ENCODE results near the gene MACROD1.

DNA sequence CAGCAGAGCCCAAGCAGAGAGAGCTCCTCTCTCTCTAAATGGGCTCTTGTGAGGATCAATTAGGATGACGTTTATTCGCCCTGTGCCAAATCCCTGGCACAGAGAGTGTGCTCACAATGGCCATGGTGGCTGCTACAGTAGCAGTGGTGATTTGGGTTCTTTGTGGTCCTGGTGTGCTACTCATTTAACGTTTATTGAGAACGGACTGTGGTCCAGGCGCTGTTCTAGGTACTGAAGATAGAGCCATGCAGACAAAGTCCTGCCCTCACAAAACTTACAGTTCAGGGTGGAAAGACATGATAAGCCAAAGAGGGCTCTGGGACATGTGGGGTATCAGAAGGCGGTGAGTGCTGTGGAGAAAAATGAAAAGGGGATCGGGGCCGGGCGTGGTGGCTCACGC lies 174.4 kb downstream of the MACROD1 start:
- TF ChIP-seq, protein P1, sequence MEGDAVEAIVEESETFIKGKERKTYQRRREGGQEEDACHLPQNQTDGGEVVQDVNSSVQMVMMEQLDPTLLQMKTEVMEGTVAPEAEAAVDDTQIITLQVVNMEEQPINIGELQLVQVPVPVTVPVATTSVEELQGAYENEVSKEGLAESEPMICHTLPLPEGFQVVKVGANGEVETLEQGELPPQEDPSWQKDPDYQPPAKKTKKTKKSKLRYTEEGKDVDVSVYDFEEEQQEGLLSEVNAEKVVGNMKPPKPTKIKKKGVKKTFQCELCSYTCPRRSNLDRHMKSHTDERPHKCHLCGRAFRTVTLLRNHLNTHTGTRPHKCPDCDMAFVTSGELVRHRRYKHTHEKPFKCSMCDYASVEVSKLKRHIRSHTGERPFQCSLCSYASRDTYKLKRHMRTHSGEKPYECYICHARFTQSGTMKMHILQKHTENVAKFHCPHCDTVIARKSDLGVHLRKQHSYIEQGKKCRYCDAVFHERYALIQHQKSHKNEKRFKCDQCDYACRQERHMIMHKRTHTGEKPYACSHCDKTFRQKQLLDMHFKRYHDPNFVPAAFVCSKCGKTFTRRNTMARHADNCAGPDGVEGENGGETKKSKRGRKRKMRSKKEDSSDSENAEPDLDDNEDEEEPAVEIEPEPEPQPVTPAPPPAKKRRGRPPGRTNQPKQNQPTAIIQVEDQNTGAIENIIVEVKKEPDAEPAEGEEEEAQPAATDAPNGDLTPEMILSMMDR (IDR thresholded peaks at IDR 0.05): no peak
- no peak for TF ChIP-seq POLR2A (IDR thresholded peaks at IDR 0.05)
